Stimulated activated CD8-positive, alpha-beta memory T cell treated with anti-CD3 and anti-CD28 coated beads, Interleukin-12 subunit alpha, Interleukin-12 subunit beta, amount 100 ng/mL, for 1 hour (primary cell): ENCODE measurements around the gene SMURF2.

ENCODE experiments used
- DNase-seq: peaks from one replicate; pipeline ENCODE4 v3.0.0-alpha.2; 2020; ENCODE audit warnings: low read depth

The SMURF2 gene

GRCh38 chr17:64536913-64537312 lies 125.2 kb downstream of the SMURF2 start:
- DNase-seq: no peak

DNA sequence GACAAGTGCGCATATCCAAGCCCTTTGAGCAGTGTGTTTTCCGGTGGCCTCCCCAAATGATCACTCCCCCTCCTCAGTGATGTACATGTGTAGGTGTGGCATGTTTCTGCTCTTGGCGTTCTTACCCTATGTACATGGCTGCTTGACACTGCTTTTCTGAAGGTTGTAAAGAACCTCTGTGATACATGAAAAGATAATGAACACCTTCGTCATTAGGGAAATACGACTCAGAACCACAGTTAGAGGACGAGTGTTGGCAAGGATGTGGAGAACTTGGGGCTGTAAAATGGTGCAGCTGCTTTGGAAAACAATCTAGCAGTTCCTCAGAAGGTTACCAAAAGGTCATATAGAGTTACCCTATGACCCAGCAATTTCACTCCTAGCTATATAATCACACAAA lies 126.8 kb downstream of the SMURF2 start:
- no peak for DNase-seq

- no peak for DNase-seq
These were observed 127.9 kb downstream of the SMURF2 start for GRCh38 chr17:64534187-64534586.

GRCh38 chr17:64533784-64534183 lies 128.3 kb downstream of the SMURF2 start:
- DNase-seq: no peak

GRCh38 chr17:64532409-64532808 lies 129.7 kb downstream of the SMURF2 start:
- DNase-seq: no peak

- DNase-seq: no peak
These were observed 130.1 kb downstream of the SMURF2 start for GRCh38 chr17:64531955-64532371.

DNA sequence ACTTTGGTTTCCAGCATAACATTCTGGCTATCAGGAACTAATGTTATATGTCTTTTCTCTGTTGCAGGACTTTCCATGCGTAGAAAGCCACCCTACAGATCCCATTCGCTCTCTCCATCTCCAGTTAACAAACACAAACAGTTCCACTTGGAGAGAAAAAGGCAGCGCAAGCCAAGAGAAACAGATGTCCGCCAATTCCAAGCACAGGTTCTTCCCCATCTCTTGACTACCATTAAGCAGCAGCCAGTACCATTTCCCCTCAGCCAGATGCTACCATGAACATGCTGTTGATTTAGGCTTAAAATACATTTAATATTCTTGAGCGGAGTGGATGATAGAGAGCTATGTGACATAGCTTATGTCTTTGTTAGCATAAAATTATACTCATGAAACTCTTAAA lies 132.9 kb downstream of the SMURF2 start:
- no peak for DNase-seq

- DNase-seq: no peak
These were observed 134.2 kb downstream of the SMURF2 start for GRCh38 chr17:64527914-64528313.

DNA sequence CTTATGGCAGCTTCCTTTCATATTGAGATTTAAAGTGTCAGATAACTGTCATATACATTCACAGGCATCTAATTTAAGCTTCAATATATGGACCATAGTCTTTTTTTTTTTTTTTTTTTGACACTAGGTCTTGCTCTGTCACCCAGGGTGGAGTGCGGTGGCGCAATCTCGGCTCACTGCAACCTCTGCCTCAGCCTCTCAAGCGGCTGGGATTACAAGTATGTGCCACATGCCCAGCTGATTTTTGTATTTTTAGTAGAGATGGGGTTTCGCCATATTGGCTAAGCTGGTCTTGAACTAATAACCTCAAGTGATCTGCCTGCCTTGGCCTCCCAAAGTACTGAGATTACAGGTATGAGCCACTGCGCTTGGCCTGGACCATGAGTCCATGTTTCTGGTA lies 141.7 kb downstream of the SMURF2 start:
- no peak for DNase-seq

DNA sequence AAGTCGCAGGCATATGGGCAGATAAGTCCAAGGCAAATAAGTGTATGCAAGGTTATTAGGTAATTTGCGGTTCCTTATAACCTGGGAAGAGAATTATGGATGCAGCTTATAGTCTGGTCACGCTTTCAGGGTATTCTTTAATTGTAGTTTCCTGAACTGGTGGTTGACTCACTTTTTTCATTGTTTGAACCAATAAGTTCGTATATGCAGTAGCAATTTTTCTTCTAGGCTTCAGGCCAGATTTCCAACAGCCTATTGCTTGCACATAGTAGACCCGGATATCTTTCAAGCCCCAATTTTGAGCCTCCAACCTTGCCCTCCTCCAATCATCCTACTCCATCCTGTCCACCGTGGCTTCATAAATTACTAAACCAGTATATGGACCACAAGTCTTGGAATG lies 142.5 kb downstream of the SMURF2 start:
- DNase-seq: no peak

- no peak for DNase-seq
These were observed 146.3 kb downstream of the SMURF2 start for GRCh38 chr17:64515829-64516228.

DNA sequence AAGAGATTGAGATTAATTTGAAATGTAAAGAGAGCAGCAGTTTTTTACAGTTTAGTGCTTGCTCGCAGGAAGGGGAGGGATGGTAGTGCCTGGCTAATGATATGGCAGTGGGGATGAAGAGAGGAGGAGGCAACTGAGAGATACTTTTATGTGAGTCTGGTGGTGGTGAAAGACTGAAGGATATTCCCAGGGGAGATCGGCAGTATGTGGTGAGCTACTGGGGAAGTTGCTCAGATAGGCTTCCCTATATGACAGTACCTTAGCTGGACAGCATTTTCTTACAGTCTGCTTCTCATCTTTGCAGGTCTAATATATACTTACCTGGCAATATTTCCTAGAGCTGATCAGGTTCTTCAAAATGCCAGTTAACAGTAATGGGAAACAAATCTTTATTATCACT lies 146.7 kb downstream of the SMURF2 start:
- DNase-seq: no peak

DNA sequence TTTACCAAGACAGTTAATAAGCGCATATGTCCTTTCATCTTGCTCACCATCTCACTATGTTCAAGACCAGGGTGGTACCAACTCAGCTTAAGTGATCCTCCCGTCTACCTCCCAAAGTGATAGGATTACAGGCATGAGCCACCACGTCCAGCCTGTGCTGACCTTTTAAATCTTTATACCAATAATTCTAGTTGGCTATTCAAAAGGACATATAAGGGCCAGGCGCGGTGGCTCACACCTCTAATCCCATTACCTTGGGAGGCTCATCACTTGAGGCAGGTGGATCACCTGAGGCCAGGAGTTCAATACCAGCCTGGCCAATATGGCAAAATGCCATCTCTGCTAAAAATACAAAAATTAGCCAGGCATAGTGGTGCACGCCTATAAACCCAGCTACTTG lies 152.9 kb downstream of the SMURF2 start:
- DNase-seq: no peak

- DNase-seq: no peak
These were observed 153.4 kb downstream of the SMURF2 start for GRCh38 chr17:64508683-64509082.

GRCh38 chr17:64507413-64507782 lies 154.7 kb downstream of the SMURF2 start:
- DNase-seq: no peak

DNA sequence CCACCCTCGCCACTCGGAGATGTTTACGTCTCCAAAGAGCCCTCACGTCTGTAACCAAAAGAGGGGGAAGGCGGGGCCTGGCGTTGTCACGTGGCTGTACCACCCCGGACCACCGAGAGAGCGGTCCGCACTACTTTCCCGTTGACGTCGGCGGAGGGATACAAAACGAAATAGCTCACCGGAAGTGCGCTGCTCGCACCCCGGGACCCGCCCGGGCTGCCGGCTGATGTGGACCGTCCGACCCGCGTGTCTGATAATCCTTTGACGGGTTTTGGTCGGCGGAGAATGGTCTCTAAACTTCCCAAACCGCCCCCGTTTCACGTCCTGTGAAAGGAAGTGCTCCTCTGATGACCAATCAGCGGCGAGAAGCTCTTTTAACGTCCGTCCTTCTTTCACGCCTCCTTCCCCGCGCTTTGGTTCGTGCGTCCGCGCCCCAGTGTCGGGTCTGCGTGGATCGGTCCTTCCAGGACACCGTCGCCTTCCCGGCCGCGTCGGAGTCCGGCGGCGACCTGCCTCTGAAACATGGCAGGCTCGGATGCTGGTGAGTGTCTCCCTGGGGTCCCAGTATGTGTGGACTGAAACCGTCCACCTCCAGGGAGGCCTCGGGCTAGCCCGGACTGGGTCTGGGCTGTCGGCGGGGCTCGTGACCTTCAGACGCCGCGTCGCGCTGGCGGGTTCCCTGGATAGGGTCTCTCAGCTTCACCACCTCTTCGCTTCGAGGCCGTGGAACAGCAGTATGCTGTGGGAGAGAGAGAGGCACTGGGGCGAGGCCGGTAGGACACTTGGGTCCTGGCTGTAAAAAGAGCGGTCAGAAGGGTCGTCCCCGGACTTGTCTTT lies 155.3 kb downstream of the SMURF2 start, which contains the start of gene CEP95:
Gene CEP95 (plus strand): TSS at position 402 of the 837 bp plus-strand sequence. CDS start 121 bp downstream, at position 523.
- DNase-seq: peak; percentile 94

DNA sequence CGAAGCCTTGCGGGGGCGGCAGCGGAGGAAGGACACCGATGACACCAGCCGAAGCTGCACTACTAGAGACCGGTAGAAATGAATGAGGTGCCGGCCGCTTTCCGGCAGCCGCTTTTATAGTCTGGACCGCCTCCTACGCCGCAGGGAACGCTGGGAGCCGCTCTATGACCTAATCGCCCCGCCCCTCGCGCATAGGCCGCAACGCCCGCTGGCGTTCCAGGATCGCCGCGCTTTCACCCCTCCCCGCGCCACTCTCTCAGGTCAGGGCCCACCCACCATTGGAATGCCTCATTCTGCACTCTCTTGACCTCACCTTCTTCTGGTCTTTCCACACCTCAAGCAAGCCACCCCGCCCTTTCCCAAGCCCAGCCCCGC lies 155.9 kb downstream of the SMURF2 start, which contains the start of gene DDX5:
Gene DDX5 (minus strand): TSS at position 89 of the 375 bp plus-strand sequence. CDS start 170 bp downstream, outside the sequence.
- DNase-seq: peak; percentile 95

DNA sequence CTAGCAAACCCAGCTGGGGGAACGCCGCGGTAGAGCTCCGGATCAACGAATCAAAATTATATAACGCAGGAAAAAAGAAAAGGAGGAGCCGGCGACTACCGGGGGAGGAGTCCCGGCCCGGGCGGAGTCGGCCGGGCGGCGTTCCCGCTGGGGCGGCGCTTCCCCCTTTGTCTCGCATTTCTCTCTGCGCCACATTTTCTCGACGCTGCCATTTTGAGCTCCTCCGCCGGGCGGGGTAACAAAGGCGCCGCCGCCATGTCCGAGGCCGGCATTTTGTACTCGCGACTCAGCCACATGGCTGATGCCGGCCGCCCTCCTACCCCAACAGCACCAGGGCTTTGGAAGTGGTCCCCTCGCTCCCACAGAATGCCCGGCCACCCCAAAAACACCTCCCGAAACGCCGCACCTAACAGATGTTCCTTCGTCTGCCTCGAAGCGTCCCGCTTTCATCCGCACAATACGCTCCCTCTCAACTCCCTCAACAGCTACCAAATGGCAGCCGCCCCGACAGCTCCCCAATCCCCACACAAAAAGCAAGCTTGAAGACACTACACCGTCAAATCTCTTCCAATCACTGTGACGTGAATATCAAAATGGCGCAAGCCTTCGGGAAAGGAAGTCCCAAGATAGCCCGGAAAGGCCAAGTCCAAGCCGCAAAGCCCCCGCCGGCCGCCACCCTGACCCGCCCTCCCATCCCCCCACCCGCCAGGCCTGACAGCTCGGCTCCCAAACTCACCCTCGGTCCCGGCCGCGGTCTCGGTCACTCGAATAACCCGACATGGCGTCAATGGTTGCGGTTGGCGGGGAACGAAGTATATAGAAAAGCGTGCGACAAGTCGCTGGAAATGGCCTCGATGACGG lies 156.5 kb downstream of the SMURF2 start:
- DNase-seq: peak; percentile 65

GRCh38 chr17:64504769-64505339 lies 157.3 kb downstream of the SMURF2 start:
- DNase-seq: no peak

DNA sequence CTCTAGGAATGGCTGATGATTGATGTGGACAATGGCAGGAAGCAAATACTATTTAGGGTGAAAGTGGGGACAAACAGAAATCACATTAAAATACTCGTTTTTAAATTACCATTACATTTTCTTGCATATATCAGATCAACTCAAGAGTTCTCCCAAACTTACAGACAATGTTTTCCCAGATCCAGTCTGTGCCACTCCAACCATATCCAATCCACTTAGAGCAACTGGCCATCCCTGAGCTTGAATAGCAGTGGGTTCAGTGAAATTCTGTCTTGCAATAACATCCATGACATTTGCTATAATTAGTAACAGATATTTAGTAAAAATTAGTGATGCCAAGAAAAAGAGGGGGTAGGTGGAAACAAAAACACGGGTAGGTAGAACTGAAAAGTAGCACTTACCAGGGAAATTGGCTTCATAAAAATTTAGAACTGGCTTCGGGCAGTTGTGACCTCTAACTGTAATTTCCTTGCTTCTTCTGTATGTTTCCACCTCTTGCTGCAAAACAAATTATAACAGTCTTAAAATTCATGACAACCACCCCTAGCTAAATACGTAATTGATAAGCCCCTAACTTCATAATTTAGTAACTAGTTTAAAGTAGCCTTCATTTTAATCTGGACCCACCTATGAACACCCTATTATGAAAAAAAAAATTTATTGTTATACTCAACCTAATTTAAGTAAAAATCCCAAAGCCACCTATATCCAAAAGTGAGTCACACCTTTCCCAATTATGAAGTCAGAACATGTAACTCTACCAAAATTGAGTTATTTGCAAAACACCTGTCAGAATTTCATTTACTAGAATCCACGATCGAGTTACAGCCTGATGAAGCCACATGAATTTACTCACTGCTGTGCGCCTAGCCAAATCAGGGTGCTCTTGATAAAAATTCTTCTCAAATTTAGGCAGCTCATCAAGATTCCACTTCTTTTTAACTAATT lies 158.0 kb downstream of the SMURF2 start:
- DNase-seq: no peak

GRCh38 chr17:64503341-64503740 lies 158.8 kb downstream of the SMURF2 start:
- DNase-seq: no peak
